Measurements from ENCODE around the gene HS3ST4.

DNA sequence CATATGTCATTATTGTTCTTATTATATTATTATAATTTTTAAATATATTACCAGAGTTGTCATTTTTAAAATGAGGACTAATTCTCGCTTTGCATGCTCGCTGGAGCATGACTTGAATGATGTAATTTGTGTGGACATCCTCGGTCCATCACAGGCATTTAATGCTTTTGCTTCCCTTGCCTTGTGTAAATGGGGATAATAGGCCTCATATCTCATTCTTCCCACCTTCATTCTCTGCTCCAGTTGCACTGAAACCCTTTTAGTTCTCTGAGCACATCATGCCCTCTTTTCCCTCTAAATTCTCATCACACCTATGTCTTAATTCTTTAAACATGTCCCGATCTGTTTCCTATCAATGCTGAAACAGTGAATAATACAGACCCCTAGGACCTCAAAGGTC lies 285.4 kb downstream of the HS3ST4 start:
- TF ChIP-seq, protein P1, sequence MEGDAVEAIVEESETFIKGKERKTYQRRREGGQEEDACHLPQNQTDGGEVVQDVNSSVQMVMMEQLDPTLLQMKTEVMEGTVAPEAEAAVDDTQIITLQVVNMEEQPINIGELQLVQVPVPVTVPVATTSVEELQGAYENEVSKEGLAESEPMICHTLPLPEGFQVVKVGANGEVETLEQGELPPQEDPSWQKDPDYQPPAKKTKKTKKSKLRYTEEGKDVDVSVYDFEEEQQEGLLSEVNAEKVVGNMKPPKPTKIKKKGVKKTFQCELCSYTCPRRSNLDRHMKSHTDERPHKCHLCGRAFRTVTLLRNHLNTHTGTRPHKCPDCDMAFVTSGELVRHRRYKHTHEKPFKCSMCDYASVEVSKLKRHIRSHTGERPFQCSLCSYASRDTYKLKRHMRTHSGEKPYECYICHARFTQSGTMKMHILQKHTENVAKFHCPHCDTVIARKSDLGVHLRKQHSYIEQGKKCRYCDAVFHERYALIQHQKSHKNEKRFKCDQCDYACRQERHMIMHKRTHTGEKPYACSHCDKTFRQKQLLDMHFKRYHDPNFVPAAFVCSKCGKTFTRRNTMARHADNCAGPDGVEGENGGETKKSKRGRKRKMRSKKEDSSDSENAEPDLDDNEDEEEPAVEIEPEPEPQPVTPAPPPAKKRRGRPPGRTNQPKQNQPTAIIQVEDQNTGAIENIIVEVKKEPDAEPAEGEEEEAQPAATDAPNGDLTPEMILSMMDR (IDR thresholded peaks at IDR 0.05) = no peak
- no peak for TF ChIP-seq POLR2A (IDR thresholded peaks at IDR 0.05)

Measured in thyroid gland (tissue), 4 donors.